GM18520 (cell line): Measurements from ENCODE around the gene GIMAP6.
"Not testable (repeated sequence)": the region's sequence is repeated elsewhere in the genome, so short reads cannot be mapped to it uniquely, and the experiment has no call there.

Experiments used
- ATAC-seq: cut with Tn5 transposase; IDR thresholded peaks from one replicate; pipeline ENCODE4 v1.9.1; 2021; ENCODE audit not compliant: unreplicated experiment

The GIMAP6 gene

GRCh38 chr7:150631866-150632864, at the start of gene GIMAP6:
Gene GIMAP6 (minus strand): TSS chr7:150632385. CDS start chr7:150630142, 2,243 bp downstream.
- ATAC-seq, result no peak

GRCh38 chr7:150680364-150680763, 48.2 kb upstream of the GIMAP6 start:
- not testable (repeated sequence) for ATAC-seq

GRCh38 chr7:150678601-150679000, 46.4 kb upstream of the GIMAP6 start:
- not testable (repeated sequence) for ATAC-seq

GRCh38 chr7:150676854-150677253, 44.7 kb upstream of the GIMAP6 start:
- ATAC-seq, result not testable (repeated sequence)

GRCh38 chr7:150676276-150676675, 44.1 kb upstream of the GIMAP6 start:
- ATAC-seq, result not testable (repeated sequence)

- ATAC-seq, result no peak
Measured at GRCh38 chr7:150675714-150676113, 43.5 kb upstream of the GIMAP6 start.

GRCh38 chr7:150671798-150672585, 39.8 kb upstream of the GIMAP6 start:
- not testable (repeated sequence) for ATAC-seq

GRCh38 chr7:150668977-150669376, 36.8 kb upstream of the GIMAP6 start:
- ATAC-seq, result no peak

DNA sequence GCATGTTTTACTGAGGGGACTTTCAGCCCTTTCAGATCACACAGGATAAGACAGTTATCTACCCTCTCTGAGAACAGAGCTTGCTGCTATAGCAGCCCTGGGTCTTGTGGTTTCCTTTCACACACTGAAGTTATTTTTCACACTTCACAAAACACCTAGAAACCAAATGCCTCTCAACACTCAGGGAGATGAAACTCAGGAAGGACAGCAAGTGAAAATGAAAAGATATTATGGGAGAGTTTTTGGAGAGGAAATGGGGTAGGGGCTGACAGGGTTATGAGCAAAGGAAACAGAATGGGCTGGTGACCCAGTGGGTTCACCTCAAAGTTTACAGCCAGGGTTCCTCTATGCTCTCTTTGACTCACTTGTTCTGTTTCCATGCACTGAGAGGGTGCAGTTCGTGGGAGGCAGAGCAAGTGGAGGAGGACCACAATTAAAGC, 36.3 kb upstream of the GIMAP6 start:
- peak; percentile 63 for ATAC-seq

DNA sequence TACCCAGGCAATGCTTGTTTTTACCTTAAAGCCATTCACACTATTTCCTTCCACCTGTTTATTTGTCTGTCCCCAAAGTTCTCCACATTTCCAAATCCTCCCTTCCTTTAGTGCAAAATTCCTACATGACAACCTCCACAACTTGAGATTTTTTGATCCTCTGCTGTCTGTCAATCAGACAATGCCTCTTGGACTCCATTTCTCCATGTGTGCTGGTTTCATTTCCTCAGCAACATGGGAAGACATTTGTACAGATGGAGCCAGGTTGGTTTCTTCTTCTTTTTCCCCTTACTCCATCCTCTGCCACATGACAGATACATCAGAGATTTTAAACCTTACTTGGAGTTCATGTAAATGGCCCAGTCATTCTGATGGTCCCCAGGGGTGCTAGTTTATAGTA, 34.2 kb upstream of the GIMAP6 start:
- ATAC-seq, result no peak

GRCh38 chr7:150665896-150666295, 33.7 kb upstream of the GIMAP6 start:
- ATAC-seq, result no peak

GRCh38 chr7:150665089-150665748, 33.0 kb upstream of the GIMAP6 start:
- ATAC-seq, result no peak

GRCh38 chr7:150663802-150664494, 31.8 kb upstream of the GIMAP6 start:
- ATAC-seq, result peak; percentile 30

- ATAC-seq, result not testable (repeated sequence)
Measured at GRCh38 chr7:150662821-150663220, 30.6 kb upstream of the GIMAP6 start.

- no peak for ATAC-seq
Measured at GRCh38 chr7:150660939-150661613, 28.9 kb upstream of the GIMAP6 start.

- ATAC-seq, result no peak
Measured at GRCh38 chr7:150657526-150657925, 25.3 kb upstream of the GIMAP6 start.

GRCh38 chr7:150656047-150656446, 23.9 kb upstream of the GIMAP6 start:
- ATAC-seq, result no peak

- ATAC-seq, result no peak
Measured at GRCh38 chr7:150654692-150655091, 22.5 kb upstream of the GIMAP6 start.

DNA sequence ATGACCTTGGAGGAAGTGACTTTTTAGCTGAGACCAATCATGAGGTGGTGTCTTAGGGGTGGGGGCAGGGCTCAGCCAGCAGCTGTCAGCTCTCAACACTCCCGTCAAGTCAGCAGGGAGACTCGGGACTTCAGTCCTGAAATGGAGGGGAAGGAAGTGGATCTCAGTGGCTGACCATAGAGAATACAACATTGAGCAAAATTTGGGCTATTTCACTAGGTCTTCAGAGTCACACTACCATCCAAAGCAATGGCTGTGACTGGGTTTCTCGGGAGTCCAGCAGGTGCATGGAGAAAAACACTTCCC, 16.8 kb upstream of the GIMAP6 start:
- no peak for ATAC-seq
